Coronary artery (tissue), 2 donors: ENCODE measurements around the gene LCP2.

ENCODE experiments used
- DNase-seq: peaks from one replicate; pipeline ENCODE4 v3.0.0-alpha.2; 2017; ENCODE audit warnings: low spot score
- H3K27ac ChIP-seq, 2 donors: fragments of 200-600 bp; sonication (generic); one replicate each; pipeline ENCODE4 v1.5.1; 2016 to 2019
- H3K4me3 ChIP-seq: fragments of 200-600 bp; sonication (generic); 2 replicates; pipeline ENCODE4 v1.5.1; 2016; ENCODE audit warnings: mild to moderate bottlenecking, moderate library complexity
- TF ChIP-seq, protein P1 (sequence below): fragments of 200-600 bp; sonication (generic); IDR thresholded peaks from one replicate; pipeline ENCODE4 v1.5.1; 2019; ENCODE audit warnings: antibody characterized with exemption

LCP2 gene

DNA sequence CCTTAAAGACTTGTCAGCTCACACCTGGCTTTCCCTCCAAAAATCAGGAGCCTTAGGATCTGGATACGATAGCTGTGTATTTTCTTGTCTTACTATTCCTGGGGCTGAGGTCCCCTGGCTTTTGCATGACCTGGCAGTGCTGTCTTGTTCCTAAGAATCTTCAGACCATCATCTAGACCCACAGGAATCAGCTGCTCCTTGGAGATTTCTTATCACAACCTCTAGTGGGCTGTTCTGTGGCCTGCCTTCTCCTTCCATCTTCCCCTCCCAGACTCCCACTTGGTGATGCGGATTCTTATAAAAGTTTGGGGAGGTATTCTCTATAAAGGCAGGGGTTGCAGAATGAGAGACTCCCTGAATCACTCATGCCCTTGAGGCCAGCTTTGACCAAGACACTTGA, 21.4 kb downstream of the LCP2 start:
- no peak for DNase-seq
- Histone ChIP-seq H3K27ac (no peak overlapping the region), H3K4me3 (no peak overlapping the region)
- TF ChIP-seq, protein P1, sequence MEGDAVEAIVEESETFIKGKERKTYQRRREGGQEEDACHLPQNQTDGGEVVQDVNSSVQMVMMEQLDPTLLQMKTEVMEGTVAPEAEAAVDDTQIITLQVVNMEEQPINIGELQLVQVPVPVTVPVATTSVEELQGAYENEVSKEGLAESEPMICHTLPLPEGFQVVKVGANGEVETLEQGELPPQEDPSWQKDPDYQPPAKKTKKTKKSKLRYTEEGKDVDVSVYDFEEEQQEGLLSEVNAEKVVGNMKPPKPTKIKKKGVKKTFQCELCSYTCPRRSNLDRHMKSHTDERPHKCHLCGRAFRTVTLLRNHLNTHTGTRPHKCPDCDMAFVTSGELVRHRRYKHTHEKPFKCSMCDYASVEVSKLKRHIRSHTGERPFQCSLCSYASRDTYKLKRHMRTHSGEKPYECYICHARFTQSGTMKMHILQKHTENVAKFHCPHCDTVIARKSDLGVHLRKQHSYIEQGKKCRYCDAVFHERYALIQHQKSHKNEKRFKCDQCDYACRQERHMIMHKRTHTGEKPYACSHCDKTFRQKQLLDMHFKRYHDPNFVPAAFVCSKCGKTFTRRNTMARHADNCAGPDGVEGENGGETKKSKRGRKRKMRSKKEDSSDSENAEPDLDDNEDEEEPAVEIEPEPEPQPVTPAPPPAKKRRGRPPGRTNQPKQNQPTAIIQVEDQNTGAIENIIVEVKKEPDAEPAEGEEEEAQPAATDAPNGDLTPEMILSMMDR: no peak

DNA sequence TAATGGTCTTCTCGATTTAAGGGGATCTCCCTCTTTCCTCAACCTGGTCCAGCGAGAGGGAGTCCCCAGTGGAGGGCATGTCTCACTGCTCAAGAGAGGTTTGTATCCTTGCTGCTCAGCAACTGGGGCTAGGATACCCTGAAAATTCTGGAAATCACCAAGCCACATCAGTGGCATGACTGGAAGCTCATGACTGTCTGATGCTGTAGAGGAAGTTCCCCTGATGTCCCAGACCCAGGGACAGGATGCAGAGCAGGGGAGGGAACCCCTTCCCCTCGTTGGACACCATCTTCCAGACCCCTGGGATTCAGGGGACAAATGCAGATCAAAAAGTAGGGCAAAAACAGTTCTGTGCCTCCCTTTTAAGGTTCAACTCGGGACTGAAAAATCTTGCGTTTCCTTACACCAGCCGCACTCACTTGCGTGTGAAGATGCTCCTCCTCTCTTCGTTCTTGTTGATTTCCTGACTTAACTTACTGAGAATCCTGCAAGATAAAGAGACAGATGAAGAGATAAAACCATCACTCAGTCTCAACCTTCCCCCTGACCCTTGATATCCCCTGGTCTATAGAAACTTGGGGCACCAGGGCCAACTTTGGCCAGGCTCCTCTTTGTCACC, 22.1 kb downstream of the LCP2 start:
- Histone ChIP-seq H3K27ac (no peak overlapping the region), H3K4me3 (no peak overlapping the region)
- TF ChIP-seq, protein P1: no peak
- DNase-seq: no peak

DNA sequence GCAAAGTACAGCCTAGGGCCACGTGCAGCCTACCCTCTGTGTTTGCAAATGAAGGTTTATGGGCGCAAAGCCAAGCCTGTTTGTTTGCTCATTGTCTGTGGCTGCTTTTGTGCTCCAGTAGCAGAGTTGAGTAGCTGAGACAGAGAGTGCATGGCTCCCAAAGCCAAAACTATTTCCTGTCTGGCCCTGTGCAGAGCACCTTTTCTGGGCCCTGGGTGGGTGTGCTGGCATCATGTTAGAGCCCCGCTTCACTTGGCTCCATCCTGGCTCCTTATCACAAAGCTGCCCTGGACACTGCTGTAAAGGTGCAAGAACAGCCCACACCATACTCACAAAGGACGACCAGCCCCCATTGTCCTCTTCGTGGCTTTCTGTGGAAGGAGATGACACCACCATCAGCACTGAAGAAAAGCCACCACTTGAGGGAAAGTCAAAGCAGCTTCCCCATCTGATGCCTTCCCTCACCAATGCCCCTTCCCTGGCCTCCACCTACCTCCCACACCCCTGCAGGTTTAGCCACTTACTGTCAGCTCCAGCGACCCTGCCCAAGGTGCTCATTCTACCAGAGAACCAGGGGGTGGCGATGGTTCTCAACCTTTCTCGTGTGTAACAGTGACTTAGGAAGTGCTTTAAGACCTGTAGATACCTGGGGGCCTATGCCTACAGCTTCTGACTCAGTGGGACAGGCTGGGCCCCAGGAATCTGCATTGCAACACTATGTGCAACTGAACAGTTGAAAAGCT, 23.4 kb downstream of the LCP2 start:
- TF ChIP-seq, protein P1: no peak
- no peak overlapping the region for H3K27ac ChIP-seq
- DNase-seq: no peak
- H3K4me3 ChIP-seq: no peak overlapping the region

DNA sequence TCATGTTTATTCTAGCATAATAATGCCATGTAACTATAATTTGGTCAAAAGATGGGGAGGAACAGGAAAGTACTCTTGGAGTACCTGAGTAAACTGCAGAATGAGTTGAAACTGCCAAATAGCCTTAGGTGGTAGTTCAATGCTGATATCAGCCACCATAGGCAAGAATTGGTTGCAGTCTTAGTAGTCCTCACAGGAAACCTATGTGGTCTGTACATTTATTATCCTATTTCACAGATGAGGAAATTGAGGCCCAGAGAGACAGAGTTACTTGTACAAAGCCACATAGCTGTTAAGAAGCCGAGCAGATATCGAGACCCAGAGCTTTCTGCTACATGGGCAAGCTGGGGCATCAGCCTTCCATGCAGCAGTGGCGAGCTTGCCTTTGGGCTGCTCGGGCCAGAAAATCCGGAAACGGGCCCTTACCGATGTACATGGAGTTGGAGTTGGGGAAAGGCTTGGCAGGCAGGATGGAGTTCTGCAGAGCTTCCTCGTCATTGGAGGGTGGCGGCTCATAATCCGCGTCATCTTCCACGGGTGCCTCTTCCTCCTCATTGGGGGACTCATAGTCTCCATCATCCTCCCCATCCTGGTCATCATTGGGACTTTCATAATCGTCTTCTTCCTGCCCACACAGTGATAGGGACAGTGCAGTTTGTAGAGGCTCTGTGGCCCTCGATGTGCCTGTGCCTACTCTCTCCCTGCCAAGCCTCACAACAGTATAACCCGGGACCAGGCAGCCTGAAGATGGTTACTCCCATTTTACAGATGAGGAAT, 27.1 kb downstream of the LCP2 start:
- no peak for DNase-seq
- Histone ChIP-seq H3K27ac (no peak overlapping the region), H3K4me3 (no peak overlapping the region)
- TF ChIP-seq, protein P1: no peak

DNA sequence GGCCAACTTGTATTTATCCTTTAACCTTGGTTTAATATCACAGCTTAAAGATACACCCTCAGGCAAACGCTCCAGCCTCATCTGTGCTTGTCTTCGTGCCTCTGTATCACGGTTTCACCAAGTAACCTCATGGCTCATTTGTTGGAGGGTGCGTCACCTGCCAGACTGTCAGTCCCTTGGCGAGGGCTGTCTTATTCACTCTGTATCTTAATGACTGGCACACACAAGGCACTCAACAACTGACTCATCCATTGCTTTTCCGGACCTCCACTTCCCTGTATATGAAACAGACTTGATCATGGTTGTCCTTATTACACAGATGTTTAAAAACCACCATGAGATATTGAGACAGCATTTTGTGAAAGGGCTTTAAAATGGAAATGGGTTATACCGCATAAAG, 28.0 kb downstream of the LCP2 start:
- TF ChIP-seq, protein P1: no peak
- peak overlapping the region in 1 of 2 donors; percentile 83 for H3K27ac ChIP-seq
- no peak for DNase-seq

DNA sequence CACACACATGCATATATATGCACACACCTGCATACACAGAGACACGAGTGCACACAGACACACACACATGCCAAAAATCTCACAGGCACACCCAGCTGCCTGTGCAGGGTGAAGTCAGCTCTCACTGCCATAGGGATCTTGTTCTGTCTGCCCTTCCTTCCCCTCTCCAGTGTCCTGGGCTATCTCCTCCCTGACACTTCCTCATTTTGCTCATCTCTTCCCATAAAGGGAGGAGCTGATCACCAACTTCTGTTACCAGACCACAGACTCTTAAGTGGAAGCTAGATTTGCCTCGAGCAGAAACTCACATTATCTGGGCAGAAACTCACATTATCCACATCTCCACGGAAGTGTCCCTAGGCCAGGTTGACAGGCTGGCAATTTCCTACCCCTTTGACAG, 28.7 kb downstream of the LCP2 start:
- Histone ChIP-seq H3K27ac (peak overlapping the region in 1 of 2 donors; percentile 83), H3K4me3 (no peak overlapping the region)
- DNase-seq: no peak
- TF ChIP-seq, protein P1: no peak

More for the DNA sequence above, 28.0 kb downstream of the LCP2 start:
- H3K4me3 ChIP-seq: no peak overlapping the region
